Measurements from ENCODE around the gene PRSS2. TPM values are rescaled to one million over a fixed set of nuclear protein-coding genes. Genes with fewer than 3 reads are reported as not detected.
A peak's percentile ranks its signal among the peaks of the same experiment; 100 is the strongest.

PRSS2 gene
- total RNA-seq, 2 donors from 2014 or later, result 105 TPM; not detected in 1

DNA sequence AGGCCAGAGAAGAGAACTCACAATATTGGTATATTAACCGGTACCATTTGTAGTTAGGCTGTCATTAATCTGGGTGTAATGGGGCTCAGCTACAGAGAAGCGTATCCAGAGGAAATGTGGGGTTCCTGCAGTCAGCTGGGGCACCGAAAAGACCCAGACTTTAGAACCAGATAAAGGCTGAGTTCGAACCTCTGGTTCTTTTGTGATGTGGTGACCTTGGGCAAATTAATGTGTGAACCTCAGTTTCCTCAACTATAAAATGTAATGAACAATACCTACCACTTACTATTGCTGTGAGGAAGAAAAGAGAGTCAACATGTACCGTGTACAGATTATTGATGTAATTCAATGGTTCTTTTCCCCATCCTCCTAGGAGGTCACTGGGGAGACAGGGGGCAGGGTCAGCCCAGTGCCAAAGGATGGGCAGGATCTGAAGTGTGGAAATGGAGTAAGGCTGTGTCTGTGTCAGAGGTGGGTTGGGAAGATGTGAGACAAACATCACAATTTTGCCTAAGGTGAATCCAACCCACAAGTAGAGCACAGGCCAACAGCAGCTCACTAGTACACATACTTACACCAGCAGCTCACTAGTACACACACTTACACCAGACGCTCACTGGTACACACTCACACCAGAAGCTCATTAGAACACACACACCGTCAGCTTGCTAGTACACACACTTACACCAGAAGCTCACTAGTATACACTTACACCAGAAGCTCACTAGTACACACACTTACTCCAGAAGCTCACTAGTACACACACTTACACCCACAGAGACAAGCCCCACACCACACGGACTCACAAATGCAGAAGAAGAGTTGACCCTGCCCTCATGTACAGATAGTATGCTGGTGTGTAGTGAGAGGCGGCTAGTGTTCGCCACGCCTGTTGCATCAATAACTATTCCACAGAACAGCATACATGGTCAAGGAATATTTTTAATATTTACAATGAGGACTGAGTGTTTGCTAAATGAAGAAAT is 28.0 kb downstream of the PRSS2 start:
- TF ChIP-seq, protein P1, sequence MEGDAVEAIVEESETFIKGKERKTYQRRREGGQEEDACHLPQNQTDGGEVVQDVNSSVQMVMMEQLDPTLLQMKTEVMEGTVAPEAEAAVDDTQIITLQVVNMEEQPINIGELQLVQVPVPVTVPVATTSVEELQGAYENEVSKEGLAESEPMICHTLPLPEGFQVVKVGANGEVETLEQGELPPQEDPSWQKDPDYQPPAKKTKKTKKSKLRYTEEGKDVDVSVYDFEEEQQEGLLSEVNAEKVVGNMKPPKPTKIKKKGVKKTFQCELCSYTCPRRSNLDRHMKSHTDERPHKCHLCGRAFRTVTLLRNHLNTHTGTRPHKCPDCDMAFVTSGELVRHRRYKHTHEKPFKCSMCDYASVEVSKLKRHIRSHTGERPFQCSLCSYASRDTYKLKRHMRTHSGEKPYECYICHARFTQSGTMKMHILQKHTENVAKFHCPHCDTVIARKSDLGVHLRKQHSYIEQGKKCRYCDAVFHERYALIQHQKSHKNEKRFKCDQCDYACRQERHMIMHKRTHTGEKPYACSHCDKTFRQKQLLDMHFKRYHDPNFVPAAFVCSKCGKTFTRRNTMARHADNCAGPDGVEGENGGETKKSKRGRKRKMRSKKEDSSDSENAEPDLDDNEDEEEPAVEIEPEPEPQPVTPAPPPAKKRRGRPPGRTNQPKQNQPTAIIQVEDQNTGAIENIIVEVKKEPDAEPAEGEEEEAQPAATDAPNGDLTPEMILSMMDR (IDR thresholded peaks at IDR 0.05), result no peak
- H3K4me1 ChIP-seq, result no peaks in the 10 kb centered on the region
- no peak for DNase-seq
- H3K27me3 ChIP-seq, result peaks cover 27% of the 10 kb centered on the region
- no peaks in the 10 kb centered on the region for H3K9me3 ChIP-seq
- H3K9ac ChIP-seq (ENCODE audit: low read depth in 2 of 2, low read length in 2 of 2), result no peak overlapping the region
- H3K36me3 ChIP-seq, result no peaks in the 10 kb centered on the region
- peak overlapping the region; percentile 38 for H3K27ac ChIP-seq
- intact Hi-C loops (cut with DNase I), result no loop called here
- no peak overlapping the region for H3K4me3 ChIP-seq

DNA sequence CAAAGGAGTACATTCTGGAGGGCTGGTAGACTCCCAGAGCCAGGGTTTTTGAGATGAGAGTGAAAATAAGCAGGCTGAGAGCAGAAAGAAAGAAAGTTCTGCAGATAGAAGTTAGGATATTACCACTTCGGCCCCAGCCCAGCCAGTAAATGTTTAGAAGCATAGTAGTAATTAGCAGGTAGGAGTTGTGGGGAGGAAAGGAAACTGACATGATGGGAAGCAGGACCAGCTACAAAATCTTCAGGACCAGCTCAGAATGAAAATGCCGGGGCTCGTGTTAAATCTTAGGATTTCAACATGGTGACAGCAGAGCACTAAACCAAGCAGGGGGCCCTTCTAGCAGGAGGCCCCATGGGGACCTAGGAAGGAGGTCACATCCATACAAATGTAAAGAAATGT is 28.7 kb downstream of the PRSS2 start:
- Histone ChIP-seq H3K4me3 (no peak overlapping the region), H3K9ac (ENCODE audit: low read depth in 2 of 2, low read length in 2 of 2) (no peak overlapping the region), H3K9me3 (no peaks in the 10 kb centered on the region), H3K4me1 (no peaks in the 10 kb centered on the region), H3K36me3 (no peaks in the 10 kb centered on the region), H3K27ac (peak overlapping the region; percentile 38), H3K27me3 (peaks cover 27% of the 10 kb centered on the region)
- intact Hi-C loops (cut with DNase I), result no loop called here
- no peak for DNase-seq
- TF ChIP-seq, protein P1 (IDR thresholded peaks at IDR 0.05), result no peak

DNA sequence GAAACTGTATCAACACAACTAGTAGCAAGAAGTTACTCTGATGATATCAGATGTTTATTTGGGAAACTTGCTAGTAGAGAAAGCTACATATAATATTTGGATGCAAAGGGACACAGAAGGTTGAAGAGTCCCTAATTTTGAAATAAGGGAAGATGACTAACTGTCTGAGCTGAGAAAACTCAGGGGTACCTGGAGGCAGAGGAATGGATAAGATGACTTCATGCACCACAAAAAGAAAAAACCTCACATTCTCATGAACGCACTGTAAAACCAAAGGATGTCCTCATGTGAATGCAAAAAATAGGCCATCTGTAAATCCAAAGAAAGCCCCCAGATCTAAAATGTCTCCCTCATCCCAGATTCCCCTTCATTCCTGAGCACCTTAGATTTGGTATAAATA is 29.3 kb downstream of the PRSS2 start:
- Histone ChIP-seq H3K27ac (peak overlapping the region; percentile 38), H3K4me3 (no peak overlapping the region), H3K9ac (ENCODE audit: low read depth in 2 of 2, low read length in 2 of 2) (no peak overlapping the region), H3K36me3 (no peaks in the 10 kb centered on the region), H3K27me3 (peaks cover 24% of the 10 kb centered on the region), H3K4me1 (no peaks in the 10 kb centered on the region), H3K9me3 (no peaks in the 10 kb centered on the region)
- DNase-seq, result no peak
- TF ChIP-seq, protein P1 (IDR thresholded peaks at IDR 0.05), result no peak
- intact Hi-C loops (cut with DNase I), result no loop called here

DNA sequence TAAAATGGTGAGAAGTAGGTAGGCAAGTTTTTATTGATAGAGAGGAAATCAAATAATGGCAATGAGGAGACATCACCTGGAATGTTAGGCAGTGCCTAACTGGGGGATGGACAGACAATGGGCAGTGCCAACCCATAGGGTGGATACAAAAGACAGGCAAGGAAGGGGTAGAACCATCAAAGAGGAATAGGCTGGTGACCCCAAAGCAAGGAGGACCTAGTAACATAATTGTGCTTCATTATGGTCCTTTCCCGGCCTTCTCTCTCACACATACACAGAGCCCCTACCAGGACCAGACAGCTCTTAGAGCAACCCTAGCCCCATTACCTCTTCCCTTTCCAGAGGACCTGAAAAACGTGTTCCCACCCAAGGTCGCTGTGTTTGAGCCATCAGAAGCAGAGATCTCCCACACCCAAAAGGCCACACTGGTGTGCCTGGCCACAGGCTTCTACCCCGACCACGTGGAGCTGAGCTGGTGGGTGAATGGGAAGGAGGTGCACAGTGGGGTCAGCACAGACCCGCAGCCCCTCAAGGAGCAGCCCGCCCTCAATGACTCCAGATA is 30.0 kb downstream of the PRSS2 start:
- Histone ChIP-seq H3K4me1 (no peaks in the 10 kb centered on the region), H3K4me3 (no peak overlapping the region), H3K9me3 (no peaks in the 10 kb centered on the region), H3K36me3 (no peaks in the 10 kb centered on the region), H3K9ac (ENCODE audit: low read depth in 2 of 2, low read length in 2 of 2) (no peak overlapping the region), H3K27me3 (peaks cover 21% of the 10 kb centered on the region), H3K27ac (no peak overlapping the region)
- intact Hi-C loops (cut with DNase I), result no loop called here
- no peak for DNase-seq
- TF ChIP-seq, protein P1 (IDR thresholded peaks at IDR 0.05), result no peak

DNA sequence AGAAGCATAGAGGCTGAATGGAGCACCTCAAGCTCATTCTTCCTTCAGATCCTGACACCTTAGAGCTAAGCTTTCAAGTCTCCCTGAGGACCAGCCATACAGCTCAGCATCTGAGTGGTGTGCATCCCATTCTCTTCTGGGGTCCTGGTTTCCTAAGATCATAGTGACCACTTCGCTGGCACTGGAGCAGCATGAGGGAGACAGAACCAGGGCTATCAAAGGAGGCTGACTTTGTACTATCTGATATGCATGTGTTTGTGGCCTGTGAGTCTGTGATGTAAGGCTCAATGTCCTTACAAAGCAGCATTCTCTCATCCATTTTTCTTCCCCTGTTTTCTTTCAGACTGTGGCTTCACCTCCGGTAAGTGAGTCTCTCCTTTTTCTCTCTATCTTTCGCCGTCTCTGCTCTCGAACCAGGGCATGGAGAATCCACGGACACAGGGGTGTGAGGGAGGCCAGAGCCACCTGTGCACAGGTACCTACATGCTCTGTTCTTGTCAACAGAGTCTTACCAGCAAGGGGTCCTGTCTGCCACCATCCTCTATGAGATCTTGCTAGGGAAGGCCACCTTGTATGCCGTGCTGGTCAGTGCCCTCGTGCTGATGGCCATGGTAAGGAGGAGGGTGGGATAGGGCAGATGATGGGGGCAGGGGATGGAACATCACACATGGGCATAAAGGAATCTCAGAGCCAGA is 31.0 kb downstream of the PRSS2 start:
- TF ChIP-seq, protein P1 (IDR thresholded peaks at IDR 0.05), result no peak
- no peak overlapping the region for H3K9ac ChIP-seq (ENCODE audit: low read depth in 2 of 2, low read length in 2 of 2)
- intact Hi-C loops (cut with DNase I), result no loop called here
- no peak overlapping the region for H3K27ac ChIP-seq
- H3K27me3 ChIP-seq, result peaks cover 11% of the 10 kb centered on the region
- no peak overlapping the region for H3K4me3 ChIP-seq
- no peaks in the 10 kb centered on the region for H3K36me3 ChIP-seq
- H3K4me1 ChIP-seq, result no peaks in the 10 kb centered on the region
- DNase-seq, result no peak
- H3K9me3 ChIP-seq, result no peaks in the 10 kb centered on the region

Measured in colonic mucosa (tissue), 4 donors.